Measurements from ENCODE around the gene KLK12.

Gene KLK12

DNA sequence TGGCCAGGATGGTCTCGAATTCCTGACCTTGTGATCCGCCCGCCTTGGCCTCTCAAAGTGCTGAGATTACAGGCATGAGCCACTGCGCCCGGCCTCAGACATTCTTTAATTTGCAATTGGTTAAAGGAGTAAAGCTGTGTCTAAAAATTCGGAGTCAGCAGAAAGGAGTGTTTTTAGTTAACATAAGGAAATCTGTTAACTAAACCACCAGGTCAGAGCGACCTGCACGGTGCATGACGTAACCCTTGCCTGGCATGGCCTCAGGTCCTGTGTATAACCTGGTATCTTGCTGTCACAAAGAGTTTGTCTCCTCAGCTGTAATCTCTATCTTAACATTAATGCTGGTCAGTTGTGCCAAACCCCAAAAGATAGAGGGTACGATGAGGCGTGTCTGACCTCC is 9.5 kb upstream of the KLK12 start:
- no peak for DNase-seq (ENCODE audit: low read depth)

DNA sequence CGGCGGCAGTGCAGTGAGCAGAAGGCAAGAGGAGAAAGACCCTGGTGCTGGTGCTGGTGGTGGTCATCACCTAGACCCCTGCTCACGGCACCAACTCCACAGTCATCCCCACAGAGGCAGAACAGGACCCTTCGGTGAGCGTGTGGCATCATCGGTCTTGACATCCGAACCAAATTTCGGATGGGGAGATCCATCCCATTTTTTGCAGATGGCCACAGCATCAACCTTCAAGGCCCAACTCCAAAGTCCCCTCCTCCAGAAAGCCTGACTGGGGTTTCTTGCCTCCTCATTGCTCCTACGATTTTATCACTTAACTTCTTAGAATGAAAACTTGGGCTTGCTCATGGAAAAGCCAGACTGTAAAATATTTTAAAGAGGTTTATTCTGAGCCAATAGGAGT is 8.7 kb upstream of the KLK12 start:
- DNase-seq (ENCODE audit: low read depth) = no peak

DNA sequence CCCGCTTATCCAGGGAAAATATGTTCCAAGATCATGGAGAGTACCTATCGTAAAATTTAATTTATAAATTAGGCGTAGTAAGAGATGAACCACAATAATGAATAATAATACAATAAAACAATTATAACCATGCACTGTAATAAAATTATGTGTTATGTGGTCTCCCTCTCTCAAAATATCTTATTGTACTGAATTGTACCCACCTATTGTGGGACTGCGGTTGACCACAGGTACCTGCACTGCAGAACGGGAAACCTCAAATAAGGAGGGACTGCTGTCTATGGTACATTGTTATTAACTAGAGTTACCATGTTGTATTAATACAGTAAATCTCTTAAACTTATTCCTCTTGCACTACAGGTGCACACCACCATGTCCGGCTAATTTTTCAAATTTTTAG is 5.3 kb upstream of the KLK12 start:
- DNase-seq (ENCODE audit: low read depth) = no peak

DNA sequence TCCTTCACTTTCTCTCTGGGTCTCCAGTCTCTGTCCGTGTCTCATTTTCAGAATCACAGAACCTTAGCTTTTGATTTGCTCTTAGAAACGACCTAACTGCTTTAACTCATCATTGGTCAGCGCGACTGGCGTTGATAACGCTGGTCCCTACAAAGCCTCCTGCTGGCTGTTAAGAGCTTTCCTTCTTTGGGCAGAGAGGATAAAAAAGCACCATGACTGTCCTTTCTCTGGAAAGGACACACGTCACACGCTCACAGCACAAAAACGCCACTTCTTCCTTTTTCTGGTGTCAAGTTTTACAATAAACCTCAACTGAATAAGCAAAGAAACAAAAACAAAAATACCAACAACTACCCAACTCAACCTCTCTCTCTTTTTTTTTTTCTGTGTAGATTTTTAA is 1.7 kb upstream of the KLK12 start:
- DNase-seq (ENCODE audit: low read depth) = no peak

DNA sequence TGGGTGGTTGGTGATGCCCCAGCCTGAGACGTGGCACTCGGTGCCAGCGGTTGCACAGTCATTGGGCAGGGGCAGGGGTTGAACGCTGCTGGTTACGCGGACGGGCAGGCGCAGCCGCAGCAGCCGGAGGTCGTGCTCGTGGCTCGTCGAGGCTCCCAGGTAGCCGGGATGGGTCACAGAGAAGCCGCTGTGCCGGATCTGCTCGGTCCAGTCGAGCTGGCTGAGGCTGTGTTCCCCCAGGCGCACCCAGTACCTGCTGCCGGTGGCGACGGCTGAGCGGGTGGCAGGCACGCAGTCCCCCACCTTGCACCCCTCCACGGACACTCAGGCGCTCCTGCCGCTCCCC is 2.9 kb downstream of the KLK12 start:
- DNase-seq (ENCODE audit: low read depth) = no peak

DNA sequence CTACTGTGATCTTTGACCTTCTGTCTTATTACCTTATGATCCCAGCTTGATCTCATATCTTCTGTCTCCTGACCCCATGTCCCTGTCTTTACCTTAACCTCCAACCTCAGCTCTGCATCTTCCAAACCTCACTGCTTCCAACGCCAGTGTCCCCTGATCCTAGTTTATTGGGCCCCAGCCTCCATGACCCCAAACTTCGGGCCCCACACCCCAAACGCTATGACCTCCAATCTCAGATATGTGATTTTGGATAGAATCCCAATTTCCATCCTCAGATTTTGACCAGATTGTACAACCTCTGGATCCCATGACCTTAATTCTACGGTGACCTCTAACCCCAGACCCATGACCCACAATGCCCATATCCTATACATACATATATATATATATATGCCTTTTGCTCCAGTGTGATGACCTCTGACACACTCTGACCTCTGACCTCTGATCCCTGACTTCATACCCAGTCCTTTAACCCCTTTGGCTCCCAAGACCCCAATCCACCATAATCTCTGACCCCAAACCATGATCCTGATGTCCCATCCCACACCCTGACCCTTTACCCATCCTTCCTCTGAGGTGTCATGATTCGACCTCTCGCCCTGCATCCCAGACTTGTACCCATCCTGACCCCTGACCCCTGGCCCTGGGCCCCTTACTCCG is 3.5 kb downstream of the KLK12 start:
- DNase-seq (ENCODE audit: low read depth) = no peak

DNA sequence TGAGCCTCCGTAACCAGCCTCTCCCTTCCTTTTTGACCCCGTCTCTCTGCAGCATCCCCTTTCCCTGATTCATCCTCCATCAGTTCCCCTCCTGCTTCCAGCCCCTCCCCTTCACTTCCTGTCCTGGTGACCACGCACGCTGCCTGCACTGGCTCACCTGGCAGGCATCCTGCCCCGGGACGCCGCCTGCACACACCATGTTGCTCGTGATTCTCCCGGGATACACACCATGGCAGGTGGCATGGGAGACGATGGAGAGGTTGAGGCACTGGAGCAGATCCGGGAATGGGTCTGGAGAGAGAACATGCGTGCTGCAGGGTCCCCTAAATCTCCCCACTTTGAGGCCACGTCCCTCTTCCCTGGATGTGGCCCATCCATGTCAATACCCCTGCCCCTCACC is 4.2 kb downstream of the KLK12 start:
- no peak for DNase-seq (ENCODE audit: low read depth)

DNA sequence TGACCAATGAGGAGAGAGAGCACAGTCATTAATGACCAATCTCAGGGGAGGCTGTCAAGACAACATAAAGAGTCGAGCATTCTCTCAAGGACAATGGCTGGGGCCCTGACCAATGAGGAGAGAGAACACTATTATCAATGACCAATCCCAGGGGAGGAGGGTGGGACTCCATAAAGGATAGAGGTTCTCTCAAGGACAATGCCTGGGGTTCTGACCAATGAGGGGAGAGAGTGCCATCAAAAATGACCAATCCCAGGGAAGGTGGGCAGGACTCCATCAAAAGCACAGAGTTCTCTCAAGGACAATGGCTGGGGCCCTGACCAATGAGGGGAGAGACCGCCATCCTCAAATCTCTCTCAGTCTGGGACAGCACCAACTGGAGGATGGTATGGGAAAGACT is 5.1 kb downstream of the KLK12 start:
- DNase-seq (ENCODE audit: low read depth) = no peak

DNA sequence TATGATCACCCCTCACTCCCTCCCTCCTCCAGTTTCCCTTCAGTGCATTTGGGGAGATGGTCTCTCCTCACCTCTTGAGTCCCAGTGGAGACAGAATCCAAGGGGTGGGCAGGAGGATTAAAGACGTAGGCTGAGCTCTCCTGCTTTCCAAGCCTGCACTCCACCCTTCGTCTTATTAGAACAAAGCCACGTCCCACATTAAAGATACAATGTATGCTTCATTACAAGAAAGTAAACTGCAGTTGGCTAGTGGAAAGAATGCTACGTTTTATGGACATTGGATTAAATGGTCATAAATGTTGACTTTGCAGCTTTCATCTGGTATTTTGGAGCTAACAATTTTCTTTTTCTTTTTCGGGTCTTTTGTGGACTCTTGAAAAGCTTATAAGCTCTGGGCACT is 6.9 kb downstream of the KLK12 start:
- DNase-seq (ENCODE audit: low read depth) = no peak

DNA sequence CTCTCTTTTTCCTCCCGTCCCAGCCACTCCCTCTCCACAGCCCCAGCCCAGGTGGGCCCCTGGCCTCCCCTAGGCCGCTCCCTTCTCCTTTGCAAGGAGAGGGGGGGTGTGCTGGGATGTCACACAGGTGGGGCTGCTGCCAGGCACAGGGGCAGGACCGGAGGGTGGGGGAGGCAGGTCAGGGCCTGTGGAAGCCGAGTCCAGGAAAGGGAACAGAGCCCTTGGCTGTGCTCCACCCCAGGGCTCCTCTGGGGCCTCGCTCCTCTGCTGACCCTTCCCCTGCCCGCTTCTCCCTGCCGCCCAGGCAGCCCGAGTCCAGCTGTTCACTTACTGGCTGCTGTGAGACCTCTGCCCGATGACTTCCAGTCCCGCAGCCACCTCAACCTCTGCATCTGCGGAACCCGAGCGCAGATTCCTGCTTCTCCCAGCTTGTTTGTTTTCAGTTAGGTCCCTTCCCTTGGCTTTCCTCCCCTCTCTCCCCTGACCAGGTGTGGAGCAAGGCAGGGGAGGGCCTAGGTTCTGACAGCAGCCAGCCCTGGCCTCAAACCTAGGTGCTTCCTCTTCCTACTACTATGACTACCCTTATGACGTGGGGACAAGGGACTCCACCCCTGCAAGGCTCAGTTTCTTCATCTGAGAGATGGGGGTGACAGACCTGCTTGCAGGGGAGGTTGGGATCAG is 7.5 kb downstream of the KLK12 start:
- DNase-seq (ENCODE audit: low read depth) = no peak

DNA sequence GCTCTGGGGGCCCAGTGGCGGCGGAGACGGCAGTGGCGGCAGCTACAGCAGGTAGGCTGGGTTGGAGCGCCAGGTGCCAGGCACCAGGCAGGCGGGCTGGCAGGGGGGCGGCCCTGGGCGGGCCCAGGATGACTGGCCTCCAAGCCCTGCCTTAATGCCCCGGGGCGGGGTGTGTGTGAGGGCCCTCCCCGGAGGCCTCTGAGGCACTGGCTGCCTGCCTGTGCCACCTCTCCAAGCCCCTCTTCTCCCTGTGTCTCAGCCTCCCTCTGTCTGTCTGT is 8.3 kb downstream of the KLK12 start, which contains the start of gene KLK11:
KLK11 (minus strand) TSS at position 63 of the 278 bp plus-strand sequence. CDS start 985 bp downstream, outside the sequence.
- no peak for DNase-seq (ENCODE audit: low read depth)

DNA sequence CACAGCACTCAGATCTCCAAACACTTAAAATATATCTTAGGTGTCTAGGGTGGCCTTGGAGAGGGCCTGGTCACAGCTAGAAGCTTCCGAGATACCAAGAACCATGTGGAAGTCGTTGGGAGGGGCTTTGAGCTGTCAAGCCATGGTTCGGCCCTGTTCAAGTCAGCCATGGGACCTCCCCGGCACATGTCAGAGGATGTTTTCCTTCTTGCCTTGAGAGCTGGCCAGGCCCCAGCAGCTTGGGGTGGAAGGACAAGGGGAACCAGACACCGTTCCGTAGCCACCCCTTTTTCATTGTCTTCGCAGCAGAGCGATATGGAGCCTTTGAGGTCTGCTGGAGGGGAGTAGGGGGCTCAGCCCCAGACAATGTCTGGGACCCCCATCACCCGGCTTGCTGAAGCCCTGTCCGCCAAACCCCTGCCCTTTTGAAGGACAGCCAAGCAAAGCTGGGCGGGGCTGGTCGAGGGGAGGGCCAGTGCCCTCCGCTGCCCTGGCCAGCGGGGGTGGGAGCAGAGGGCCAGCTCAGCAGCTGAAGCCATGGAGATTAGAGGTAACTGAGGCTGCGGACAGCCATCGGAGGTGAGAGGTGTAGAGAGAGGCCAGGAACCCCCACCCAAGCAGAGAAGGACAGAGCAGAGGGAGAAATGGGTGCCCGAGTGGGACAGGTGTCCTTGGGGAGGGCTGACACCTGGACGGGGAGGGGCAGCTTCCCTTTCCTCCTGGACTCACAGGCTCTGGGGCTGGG is 8.8 kb downstream of the KLK12 start:
- DNase-seq (ENCODE audit: low read depth) = no peak

DNA sequence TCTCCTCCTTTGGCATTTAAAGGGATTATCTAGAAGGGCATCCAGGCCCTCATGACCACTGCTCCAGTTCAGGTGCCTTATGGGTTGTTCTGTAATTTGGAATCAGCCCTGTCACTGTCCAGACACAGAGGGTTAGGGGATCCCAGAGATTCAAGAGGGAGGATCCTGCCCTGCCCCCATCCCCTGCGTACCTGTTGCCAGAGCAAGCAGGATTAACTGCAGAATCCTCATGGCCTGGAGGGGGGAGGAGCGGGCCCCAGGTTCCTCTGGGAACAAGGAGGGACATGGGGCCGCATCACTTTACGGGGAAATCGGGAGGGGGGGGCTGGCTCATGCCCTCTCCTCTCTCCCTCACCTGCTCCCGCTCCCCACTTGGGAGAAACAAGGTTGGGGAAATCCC is 9.4 kb downstream of the KLK12 start:
- no peak for DNase-seq (ENCODE audit: low read depth)

DNA sequence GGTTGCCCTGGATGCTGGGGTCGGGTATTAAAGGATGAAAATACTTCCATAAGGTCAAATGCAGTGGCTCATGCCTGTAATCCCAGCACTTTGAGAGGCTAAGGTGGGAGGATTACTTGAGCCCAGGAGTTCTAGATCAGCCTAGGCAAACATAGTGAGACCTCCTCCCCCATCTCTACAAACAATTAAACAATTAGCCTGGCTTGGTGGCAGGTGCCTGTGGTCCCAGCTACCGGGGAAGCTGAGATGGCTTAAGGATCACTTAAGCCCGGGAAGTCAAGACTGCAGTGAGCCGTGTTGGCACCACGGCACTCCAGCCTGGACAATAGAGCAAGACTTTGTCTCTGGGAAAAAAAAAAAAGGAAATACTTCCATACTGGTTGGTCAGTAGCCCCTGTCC is 9.9 kb downstream of the KLK12 start:
- no peak for DNase-seq (ENCODE audit: low read depth)

DNA sequence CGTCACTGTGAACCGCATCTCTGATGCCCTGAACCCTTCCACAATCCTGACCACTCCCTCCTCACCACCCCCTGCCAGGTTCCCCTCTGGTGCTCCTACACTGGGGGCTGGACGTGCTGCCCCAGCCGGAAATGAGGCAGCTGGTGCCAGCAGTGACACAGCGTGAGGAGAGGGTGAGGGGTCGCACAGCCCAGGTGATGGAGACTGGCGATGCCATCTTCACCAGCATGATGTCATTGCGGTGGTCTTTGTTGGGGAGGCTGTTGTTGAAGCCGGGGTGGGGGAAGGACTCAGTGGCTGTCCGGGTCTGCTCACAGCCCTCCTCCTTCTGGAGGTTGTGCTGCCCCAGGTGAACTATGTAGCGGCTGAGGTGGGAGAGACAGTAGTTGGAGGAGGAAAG is 10.9 kb downstream of the KLK12 start:
- DNase-seq (ENCODE audit: low read depth) = no peak

DNA sequence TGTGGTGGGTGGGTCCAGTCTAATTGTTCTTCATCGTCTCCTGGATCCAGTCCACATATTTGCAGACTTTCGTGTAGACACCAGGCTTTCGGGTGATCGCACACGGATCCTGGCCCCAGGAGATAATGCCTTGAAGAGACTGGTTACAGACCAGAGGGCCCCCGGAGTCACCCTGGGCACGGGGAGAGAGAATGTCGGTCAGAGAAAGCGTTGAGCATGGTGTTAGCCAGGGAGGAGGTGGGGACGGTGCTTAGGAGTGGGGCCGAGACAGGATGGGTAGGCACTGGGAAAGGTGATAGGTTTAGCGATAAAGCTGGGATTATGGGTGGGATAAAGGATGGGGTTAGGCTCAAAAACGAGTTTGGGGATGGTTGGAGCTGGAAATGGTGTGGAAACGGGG is 12.3 kb downstream of the KLK12 start:
- no peak for DNase-seq (ENCODE audit: low read depth)

DNA sequence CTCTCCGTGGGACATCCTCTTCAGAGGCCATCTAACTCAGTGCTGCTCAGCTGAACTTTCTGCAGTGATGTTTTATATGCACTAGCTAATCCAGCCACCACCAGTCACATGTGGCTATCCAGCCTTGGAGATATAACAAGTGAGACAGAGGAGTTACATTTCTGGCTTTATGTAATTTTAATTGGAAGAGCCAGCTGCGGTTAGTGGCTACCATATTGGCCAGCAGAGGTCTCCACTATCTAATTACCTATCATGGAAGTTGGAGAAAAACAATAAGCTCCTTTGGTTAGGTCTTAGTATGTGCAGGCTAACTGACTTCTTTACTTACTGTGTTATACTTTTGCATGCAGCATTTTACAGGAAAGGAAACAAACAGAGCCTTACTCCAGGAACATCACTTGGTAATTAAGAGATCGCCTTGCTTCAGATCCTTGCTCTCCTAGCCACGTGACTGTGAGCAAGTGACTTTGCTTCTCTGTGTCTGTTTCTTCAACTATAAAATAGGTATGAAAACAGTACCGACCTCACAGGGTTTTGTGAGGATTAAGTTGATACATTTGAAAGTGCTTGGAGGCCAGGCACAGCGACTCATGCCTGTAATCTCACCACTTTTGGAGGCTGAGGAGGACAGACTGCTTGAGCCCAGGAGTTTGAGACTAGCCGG is 13.7 kb downstream of the KLK12 start:
- no peak for DNase-seq (ENCODE audit: low read depth)

DNA sequence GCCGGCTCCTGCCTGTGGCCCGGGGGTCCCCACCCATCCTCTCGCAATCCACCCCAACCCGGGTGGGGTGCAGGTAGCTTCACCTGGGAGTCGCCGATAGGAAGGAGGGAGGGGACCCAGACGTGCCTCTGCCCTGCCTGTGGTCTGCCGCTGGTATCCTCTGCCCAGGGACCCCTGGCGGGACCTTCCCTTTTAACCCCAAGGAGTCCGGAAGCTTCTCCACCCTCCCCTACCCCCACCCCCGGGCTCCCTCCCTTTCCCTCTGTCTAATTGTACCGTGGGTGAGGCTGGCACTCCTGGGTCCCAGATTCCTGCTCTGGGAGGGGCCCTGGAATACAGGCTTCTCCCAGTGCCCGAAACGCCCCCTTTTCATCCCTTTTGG is 15.3 kb downstream of the KLK12 start, which contains the start of gene KLK10:
KLK10 (minus strand) TSS at position 166 of the 382 bp plus-strand sequence. CDS start 579 bp downstream, outside the sequence.
- no peak for DNase-seq (ENCODE audit: low read depth)

DNA sequence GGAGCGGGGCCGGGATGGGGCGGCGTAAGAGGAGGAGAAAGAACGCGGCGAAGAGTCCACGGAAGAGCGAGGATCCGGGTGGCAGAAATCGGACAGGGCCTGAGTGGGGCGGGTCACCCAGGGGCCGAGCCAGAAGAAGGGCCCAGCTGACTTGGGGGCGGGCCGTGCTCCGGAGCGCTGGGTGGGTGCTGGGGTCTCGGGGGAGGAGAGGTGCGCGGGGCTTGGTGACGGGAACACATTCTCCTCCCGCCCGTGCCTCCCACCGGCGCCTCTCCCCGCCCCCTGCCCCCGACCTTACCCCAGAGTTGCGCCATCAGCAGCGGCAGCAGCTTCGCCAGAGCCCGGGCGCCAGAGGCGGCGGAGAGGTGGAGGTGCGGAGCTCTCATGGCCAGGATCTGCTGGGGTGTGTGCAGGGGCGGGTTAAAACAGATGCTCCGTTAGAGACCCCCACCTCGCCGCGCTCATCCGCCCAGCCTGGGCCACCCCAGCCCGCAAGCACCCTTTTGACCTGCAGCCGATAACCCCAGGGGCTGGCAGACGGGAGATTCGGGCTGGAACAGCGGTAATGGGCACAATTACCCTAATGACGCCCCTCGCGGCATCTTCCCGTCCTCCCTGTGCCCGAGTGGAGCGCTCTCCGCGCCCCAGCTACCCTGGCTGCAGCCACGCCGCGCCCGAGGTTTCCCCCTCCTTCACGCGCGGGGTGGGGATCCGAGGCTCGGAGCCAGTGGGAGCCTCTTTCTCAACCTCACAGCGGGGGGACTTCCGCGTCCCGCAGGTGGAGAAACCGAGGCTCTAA is 15.9 kb downstream of the KLK12 start:
- no peak for DNase-seq (ENCODE audit: low read depth)

DNA sequence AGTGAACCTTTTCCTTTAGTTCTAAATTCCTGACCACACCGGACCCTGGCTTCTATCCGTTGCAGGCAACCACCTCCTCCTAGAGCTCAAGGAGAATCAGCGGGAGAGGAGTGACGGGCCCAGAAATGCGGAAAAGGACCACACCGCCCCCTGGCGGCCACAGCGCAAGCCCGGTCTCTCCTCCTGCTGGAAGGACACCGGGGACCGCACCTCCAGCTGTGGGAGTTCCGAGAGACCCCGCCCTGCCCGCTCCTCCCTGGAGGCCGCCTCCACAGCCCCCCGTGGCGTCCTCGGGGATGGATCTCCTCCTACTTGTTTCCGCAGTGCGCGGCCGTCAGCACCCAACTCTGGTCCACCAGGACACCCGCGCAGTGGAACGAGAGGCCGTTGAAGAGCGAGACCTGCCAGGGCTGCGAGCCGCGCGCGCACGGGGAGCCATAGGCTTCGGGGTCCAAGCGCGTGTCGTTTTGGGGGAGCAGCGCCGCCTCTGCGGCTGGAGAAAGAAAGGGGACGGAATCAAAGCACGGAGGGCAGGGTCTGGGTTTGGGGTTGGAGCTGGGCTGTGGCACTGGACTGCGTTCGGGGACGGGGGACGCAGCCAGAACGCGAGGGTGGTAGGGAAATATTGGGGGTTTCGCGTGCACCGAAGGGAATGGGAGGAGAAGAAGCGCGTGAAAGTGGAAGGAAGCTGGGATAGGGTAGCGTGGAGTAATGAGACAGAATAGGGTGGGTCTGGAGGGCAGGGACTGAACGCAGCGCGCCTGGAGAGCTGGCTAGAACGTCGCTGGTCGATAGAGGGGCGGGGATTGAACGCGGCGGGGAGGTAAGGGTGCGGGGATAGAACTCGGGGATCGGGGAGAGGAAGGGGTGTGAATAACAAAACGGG is 17.8 kb downstream of the KLK12 start:
- no peak for DNase-seq (ENCODE audit: low read depth)

DNA sequence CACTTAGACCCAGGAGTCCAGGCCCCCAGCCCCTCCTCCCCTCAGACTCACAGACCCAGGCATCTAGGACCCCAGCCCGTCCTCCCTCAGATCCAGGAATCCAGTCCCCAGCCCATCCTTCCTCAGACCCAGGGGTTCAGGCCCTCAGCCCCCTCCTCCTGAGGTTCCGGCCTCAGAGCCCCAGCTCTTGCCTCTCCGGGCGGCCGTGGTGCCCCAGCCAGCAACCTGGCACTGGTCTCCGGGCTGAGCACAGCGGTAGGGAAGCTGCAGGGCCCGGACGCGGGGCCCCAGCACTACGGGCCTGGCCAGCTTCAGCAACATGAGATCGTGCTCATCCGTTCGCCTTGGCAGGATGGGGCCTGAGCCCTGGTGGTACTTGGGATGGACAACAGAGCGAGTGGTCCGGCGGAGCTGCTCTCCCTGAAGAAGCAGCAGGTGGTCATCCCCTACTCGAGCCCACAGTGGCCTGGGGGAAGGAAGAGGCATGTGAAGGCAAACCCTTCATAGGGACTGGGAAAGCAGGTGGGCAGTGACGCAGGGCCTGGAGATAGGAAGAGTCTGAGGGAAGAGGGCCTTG is 19.0 kb downstream of the KLK12 start:
- no peak for DNase-seq (ENCODE audit: low read depth)
